Measurements from ENCODE around the gene FLNC. TPM values are rescaled to one million over a fixed set of nuclear protein-coding genes. Genes with fewer than 3 reads are reported as not detected.

FLNC gene
- polyA plus RNA-seq, 1 of the 3 experiments (the other 2 are of a cell fraction) = 43.7 TPM

GRCh38 chr7:128841171-128841690 lies 11.0 kb downstream of the FLNC start:
- DNase-seq = no peak
- TF ChIP-seq SMC3 (IDR thresholded peaks at IDR 0.05; ENCODE audit: low read depth, low read length) (no peak), TCF12 (IDR thresholded peaks at IDR 0.05) (no peak), PBX3 (IDR thresholded peaks at IDR 0.05) (no peak), NFIC (IDR thresholded peaks at IDR 0.05; ENCODE audit: borderline replicate concordance) (no peak), TEAD4 (IDR thresholded peaks at IDR 0.05; ENCODE audit: borderline replicate concordance, insufficient read depth) (no peak), EZH2phosphoT487 (IDR thresholded peaks at IDR 0.05; ENCODE audit: borderline replicate concordance, low read depth) (no peak), MEF2A (IDR thresholded peaks at IDR 0.05; ENCODE audit: borderline replicate concordance, low read depth) (no peak), RAD21 (IDR thresholded peaks at IDR 0.05; ENCODE audit: low read length) (no peak), CHD2 (IDR thresholded peaks at IDR 0.05; ENCODE audit: low read length, partially characterized antibody) (no peak), RFX5 (IDR thresholded peaks at IDR 0.05; ENCODE audit: low read length) (no peak), YY1 (IDR thresholded peaks at IDR 0.05; ENCODE audit: low read depth) (no peak), FOXJ3 (CRISPR knock-in tag; IDR thresholded peaks at IDR 0.05) (no peak), MXI1 (IDR thresholded peaks at IDR 0.05; ENCODE audit: low read depth, low read length) (no peak), REST (IDR thresholded peaks at IDR 0.05; ENCODE audit: low read depth, low read length) (no peak), GATA2 (CRISPR knock-in tag; IDR thresholded peaks at IDR 0.05) (no peak), ELF1 (IDR thresholded peaks at IDR 0.05) (no peak)
- TF ChIP-seq, protein P1, sequence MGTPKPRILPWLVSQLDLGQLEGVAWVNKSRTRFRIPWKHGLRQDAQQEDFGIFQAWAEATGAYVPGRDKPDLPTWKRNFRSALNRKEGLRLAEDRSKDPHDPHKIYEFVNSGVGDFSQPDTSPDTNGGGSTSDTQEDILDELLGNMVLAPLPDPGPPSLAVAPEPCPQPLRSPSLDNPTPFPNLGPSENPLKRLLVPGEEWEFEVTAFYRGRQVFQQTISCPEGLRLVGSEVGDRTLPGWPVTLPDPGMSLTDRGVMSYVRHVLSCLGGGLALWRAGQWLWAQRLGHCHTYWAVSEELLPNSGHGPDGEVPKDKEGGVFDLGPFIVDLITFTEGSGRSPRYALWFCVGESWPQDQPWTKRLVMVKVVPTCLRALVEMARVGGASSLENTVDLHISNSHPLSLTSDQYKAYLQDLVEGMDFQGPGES (IDR thresholded peaks at IDR 0.05; ENCODE audit: low read depth, low read length) = no peak
- TF ChIP-seq, protein P2, sequence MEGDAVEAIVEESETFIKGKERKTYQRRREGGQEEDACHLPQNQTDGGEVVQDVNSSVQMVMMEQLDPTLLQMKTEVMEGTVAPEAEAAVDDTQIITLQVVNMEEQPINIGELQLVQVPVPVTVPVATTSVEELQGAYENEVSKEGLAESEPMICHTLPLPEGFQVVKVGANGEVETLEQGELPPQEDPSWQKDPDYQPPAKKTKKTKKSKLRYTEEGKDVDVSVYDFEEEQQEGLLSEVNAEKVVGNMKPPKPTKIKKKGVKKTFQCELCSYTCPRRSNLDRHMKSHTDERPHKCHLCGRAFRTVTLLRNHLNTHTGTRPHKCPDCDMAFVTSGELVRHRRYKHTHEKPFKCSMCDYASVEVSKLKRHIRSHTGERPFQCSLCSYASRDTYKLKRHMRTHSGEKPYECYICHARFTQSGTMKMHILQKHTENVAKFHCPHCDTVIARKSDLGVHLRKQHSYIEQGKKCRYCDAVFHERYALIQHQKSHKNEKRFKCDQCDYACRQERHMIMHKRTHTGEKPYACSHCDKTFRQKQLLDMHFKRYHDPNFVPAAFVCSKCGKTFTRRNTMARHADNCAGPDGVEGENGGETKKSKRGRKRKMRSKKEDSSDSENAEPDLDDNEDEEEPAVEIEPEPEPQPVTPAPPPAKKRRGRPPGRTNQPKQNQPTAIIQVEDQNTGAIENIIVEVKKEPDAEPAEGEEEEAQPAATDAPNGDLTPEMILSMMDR (IDR thresholded peaks at IDR 0.05) = no peak
- ChIA-PET POLR2A (no interaction called here), CTCF (interaction anchor here (0.6 to 2.4 kb wide), 7 partner anchors 9 to 42 kb away, joined by 3 to 9 read pairs (median 3); no protein-coding TSS in a partner anchor)
- no peak overlapping the region for H3K4me2 ChIP-seq
- WGBS (ENCODE audit: low lambda C conversion rate) = 95% methylated on average over 16 of the region's 17 CpGs
- no peaks in the 10 kb centered on the region for H3K27me3 ChIP-seq (ENCODE audit: insufficient read depth)
- H3K9ac ChIP-seq = no peak overlapping the region
- H3K9me3 ChIP-seq = no peaks in the 10 kb centered on the region
- peaks cover 3% of the 10 kb centered on the region for H3F3A ChIP-seq (replicated peaks; ENCODE audit: insufficient read depth)
- no peaks in the 10 kb centered on the region for H3K9me2 ChIP-seq
- H4K20me1 ChIP-seq (ENCODE audit: insufficient read depth) = peaks cover 79% of the 10 kb centered on the region
- peaks cover 81 to 92% of the 10 kb centered on the region in 2 experiments for H3K36me3 ChIP-seq (replicated peaks in 1 of 2; ENCODE audit: control insufficient read depth in 1 of 2, insufficient read depth in 2 of 2, low read length in 1 of 2)
- H3K4me3 ChIP-seq (ENCODE audit: low read depth in 2 of 2, low read length in 1 of 2) = no peak overlapping the region
- no peak overlapping the region for H3K27ac ChIP-seq (ENCODE audit: low read depth in 2 of 2, low read length in 1 of 2)
- peaks cover 26% of the 10 kb centered on the region; the same call in 1 of the 2 replicates for H3K79me2 ChIP-seq (ENCODE audit: insufficient read depth)
- no peak overlapping the region for H2AFZ ChIP-seq (ENCODE audit: low read depth)
- H3K4me1 ChIP-seq (ENCODE audit: control insufficient read depth in 1 of 2, insufficient read depth in 2 of 2, low read depth in 1 of 2, low read length in 1 of 2) = peaks cover 0 to 3% of the 10 kb centered on the region in 2 experiments; a peak in 1 of 4 replicates

All from SK-N-SH (cell line).